SKM-1 (cell line): Measurements from ENCODE around the gene NNAT.

ENCODE experiments used
- DNase-seq: peaks from one replicate; lab custom pipeline; 2025; ENCODE audit not compliant: unreplicated experiment; lab: John Stamatoyannopoulos, UW

The NNAT gene

DNA sequence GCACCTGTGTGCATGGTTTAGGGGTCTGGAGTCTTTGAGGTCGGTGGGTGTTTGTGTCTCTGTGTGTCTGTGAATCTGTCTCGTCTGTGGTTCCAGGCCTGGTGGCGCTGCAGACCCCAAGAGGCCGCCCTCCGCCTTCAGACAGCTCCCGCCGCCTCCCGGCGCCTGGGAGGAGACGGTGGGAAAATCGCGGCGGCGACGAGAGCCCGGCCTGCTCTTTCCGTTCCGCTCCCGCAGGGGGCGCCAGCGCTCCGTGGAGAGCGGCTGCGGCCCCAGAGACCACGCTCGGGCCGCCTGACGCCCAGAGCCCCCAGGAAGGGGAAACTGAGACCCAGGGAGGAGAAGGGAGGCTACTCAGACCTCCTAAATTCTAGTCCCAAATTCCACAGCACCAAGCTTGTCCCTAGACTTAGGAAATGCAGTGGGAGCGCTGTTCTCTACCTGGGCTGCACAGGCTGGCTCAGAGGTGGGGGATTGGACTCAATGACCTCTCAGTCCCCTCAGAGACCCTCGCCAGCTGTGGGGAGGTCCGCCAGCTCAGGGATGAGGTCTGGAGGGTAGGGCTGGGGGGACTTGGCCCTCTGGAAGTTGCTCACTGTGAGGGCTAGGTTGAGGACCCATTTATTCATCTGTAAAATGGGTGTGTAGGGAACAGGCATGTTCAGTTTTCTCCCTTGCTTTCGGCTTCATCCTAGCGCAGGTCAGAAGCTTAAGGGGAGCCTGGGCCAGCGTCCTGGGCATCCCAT lies 43.5 kb downstream of the NNAT start:
- no peak for DNase-seq

DNA sequence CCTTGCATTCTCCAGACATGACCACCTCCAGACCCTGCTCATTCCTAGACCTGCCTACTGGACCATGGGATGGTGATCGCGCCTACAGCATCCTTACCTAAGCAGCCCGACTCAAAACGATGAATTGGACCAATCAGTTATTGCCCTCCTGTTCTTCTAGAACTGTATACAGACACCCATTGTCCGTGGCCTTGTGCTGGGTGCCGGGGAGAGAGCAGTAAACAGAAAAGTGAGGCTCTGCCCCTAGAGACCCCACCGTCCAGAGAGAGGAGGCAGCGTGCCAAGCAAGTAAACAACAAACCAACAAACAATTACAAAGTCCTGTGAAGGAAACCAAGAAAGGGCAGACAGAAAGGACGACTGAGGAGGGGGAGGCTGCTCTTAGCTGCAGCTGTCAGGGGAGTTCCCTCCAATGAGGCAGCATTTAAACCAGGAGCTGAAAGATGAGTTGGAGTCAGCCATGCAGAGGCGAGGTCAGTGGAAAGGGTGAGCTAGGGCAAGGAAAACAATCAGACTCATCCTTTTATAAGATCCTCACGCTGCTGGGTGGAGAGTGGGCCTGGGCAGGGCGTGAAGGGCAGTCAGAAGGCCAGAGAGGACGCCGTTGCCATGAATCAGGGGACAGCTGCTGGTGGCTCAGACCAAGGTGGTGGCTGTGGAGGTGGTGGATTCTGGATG lies 44.2 kb downstream of the NNAT start:
- DNase-seq, result no peak

DNA sequence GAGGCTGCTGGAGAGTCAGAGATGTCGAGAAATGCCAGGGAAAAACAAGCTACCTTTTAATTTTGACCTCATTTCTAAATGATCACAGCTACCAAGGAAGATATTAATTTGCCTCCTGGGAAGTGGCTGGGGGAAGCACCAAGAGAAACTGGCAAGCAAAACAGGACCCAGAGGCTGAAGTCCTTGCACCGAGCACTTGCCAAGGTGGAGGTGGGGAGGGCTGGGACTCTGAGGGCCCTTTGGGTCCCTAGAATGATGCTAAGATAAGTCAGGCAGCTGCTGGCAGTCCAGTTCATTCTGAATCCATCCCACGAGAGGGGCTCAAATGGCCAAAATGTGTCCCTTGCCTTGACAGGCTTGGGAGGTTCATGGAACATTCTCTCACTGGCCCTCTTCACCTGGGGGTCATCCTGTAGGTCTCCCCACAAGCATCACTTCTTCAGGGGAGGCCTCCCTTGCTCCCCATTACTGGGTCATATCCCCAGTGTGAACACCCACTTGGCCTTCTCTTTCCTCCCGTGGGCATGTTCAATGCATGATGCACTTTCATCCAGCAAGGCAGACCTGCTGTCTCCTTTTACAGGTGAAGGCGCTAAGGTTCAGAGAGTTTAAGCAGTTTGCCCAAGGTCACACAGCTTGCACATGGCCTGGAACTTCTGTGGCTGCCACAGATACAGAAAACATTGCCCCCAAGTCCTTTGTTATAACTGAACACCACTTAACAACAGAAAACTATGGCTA lies 45.7 kb downstream of the NNAT start:
- DNase-seq, result no peak

DNA sequence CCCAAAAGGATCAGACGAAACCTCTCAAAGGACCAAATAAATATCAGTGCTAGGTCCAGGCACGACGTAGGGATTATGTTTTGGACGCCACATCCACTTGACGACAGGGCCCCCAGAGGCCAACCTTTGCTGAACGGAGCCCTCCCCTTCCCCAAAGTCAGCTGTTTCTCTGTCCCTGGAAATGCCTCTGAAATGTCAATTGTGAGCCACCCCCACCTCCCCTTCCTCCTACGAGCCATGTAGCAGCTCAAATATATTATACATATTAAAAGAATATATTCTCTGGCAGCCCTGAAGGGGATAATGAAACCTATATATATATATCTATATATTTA lies 46.2 kb downstream of the NNAT start:
- no peak for DNase-seq

DNA sequence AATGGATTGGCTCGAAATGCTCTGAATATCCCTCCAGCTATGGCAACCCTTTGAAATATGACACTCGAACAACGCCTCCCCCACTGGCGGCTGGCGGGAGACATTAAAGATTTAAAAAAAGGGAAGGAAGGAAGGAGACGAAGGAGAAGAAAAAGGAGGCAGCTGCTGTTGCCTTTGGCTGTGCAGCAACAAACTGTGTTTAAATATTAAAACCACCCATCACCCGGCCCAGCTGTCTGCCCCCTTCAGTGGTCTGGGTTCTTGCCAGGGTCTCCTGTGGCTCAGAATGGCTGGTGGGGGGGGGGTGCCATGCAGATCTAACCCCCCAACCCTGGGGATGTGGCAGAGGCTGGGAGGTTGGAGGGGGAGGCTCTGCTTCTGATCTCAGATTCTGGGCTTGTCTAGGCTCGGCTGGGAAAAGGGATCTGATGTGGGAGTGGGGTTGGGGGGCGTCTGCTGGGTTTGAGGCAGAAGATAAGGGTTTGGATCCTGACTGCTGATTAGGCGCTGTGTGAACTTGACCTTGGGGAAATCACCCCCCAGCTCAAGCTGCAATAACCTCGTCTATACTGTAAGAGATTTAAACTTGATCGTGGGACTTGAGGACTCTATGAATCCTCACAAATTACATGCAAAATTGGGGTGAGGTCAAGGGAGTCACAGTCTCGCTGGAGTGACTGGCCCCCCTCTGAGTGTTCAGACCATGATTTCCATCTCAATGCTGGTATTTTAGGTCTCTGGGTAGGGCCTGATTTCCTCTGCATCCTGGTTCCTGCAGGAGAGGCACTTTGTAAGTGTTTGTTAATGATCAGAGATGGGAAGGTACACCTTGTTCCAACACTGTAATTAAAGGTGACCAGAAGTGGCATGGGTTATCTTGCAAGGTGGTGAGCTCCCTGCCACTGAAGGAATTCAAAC lies 46.9 kb downstream of the NNAT start:
- no peak for DNase-seq

DNA sequence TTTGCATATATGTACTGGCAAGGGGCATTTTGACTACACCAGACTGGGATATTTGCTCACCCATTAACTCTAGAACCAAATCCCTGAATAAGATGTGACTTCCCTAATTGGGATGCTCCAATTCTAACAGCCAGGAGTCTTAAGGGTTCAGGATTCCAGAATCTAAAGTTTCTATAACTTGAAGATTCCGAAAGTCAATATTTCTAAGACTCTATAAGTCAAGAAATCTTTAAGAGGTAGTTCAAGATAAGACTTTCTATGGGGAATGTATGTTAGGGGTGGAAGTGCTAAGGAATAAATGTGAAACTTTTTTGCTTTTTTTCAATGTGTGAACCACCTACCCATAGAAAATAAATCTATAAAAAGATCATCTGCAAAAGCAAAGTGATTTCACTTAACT lies 49.4 kb downstream of the NNAT start:
- DNase-seq, result no peak

DNA sequence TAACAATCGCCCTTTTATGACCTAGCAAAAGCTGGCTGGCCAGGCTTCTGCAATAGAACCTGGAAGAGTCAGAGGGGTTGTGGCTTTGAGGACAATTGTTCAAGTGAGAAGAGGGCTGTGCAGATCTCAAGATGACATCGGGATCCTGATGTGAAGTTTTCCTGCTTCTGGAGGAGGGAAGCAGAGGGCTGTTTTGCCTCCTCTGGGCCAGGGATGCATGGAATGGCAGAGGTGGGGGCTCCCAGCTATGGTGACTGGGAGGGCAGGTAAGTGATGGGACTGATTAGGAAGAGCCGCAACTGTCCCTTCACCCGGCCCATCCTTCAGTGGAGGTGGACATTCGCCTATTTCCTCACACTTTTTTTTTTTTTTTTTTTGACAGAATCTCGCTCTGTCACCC lies 50.0 kb downstream of the NNAT start:
- no peak for DNase-seq
